Endothelial cell of umbilical vein (primary cell): ENCODE results near the gene SLC27A2. TPM values are rescaled to one million over a fixed set of nuclear protein-coding genes. Genes with fewer than 3 reads are reported as not detected.

Experiments used
- BruUV-seq: library from RNA; stranded (reverse); fragments of 400-500 nt; replicated peaks from 2 replicates; lab custom pipeline; 2021; lab: Mats Ljungman, UMichigan
- CTCF ChIA-PET: fragments of 300-600, 350-600 bp; sonication (Branson Sonifier 250); formaldehyde crosslinking; loops from one replicate; lab custom pipeline; 2021; ENCODE audit warnings: antibody characterized with exemption, inconsistent platforms; lab: Charles Lee
- POLR2A ChIA-PET: fragments of 300-600, 350-600 bp; sonication (Branson Sonifier 250); formaldehyde crosslinking; loops from one replicate; lab custom pipeline; 2021; ENCODE audit warnings: antibody characterized with exemption, inconsistent platforms; lab: Charles Lee
- DNase-seq: peaks from one replicate; pipeline ENCODE4 v3.0.0-alpha.2; 2011; ENCODE audit warnings: low read depth, low spot score
- FAIRE-seq: peaks from 2 replicates; lab custom pipeline; 2011; peaks lifted over from hg19 to GRCh38; lab: Jason Lieb, UNC
- H2AFZ ChIP-seq: 2 replicates; pipeline ENCODE4 v1.6.0; 2012; ENCODE audit warnings: low read depth, low read length, control low read depth, inconsistent platforms
- H3K27ac ChIP-seq: 2 replicates; pipeline ENCODE4 v1.5.1; 2011; ENCODE audit warnings: low read depth, mild to moderate bottlenecking, control low read depth, low read length, moderate library complexity; ENCODE audit not compliant: insufficient read depth
- H3K27me3 ChIP-seq, 2 experiments: 2 replicates each; pipeline versions ENCODE4 v1.6.0 to v1.6.1; 2011; ENCODE audit warnings: low read length in 2 of 2, mixed read lengths in 1 of 2; ENCODE audit not compliant: control insufficient read depth in 2 of 2, insufficient read depth in 2 of 2
- H3K36me3 ChIP-seq, 2 experiments: 2 replicates in 1 of 2; 3 replicates in 1 of 2; pipeline ENCODE4 v1.5.1; 2011; ENCODE audit warnings: low read length in 2 of 2, mild to moderate bottlenecking in 1 of 2, moderate library complexity in 1 of 2; ENCODE audit not compliant: control insufficient read depth in 2 of 2, insufficient read depth in 2 of 2; ENCODE audit errors: extremely low read depth in 1 of 2
- H3K4me1 ChIP-seq: 3 replicates; pipeline ENCODE4 v1.5.1; 2011; ENCODE audit warnings: mild to moderate bottlenecking, low read length; ENCODE audit not compliant: control insufficient read depth, insufficient read depth; ENCODE audit errors: extremely low read depth
- H3K4me2 ChIP-seq: 2 replicates; pipeline ENCODE4 v1.6.1; 2011; ENCODE audit warnings: low read length, control low read depth, mixed read lengths; ENCODE audit not compliant: insufficient read depth
- H3K4me3 ChIP-seq, 3 experiments: fragments of 200-600 bp in 1 of 3; sonication (generic), shearing (Covaris generic) in 1 of 3; replicated peaks in 1 of 3; 2 replicates each; pipeline ENCODE4 v1.5.1; 2011 to 2016; ENCODE audit warnings: control low read depth in 3 of 3, low read length in 3 of 3, mild to moderate bottlenecking in 2 of 3, inconsistent platforms in 1 of 3, low read depth in 1 of 3, moderate library complexity in 1 of 3; ENCODE audit not compliant: insufficient read depth in 1 of 3
- H3K79me2 ChIP-seq: 2 replicates; pipeline ENCODE4 v1.6.0; 2012; ENCODE audit warnings: low read length, inconsistent platforms; ENCODE audit not compliant: control insufficient read depth, insufficient read depth
- H3K9ac ChIP-seq: replicated peaks from 2 replicates; pipeline ENCODE3; 2011; ENCODE audit warnings: low read length, control low read depth; ENCODE audit not compliant: insufficient read depth; ENCODE audit errors: extremely low read depth
- H3K9me1 ChIP-seq: replicated peaks from 3 replicates; pipeline ENCODE4 v1.6.0; 2011; ENCODE audit warnings: mild to moderate bottlenecking, low read length; ENCODE audit not compliant: control insufficient read depth, insufficient read depth; ENCODE audit errors: extremely low read depth
- H3K9me3 ChIP-seq: replicated peaks from 2 replicates; pipeline ENCODE4 v1.5.1; 2012; ENCODE audit warnings: low read length, inconsistent platforms; ENCODE audit not compliant: control insufficient read depth, insufficient read depth
- H4K20me1 ChIP-seq: replicated peaks from 2 replicates; pipeline ENCODE3; 2011; ENCODE audit warnings: mild to moderate bottlenecking, low read length; ENCODE audit not compliant: control insufficient read depth, insufficient read depth; ENCODE audit errors: extremely low read depth
- EZH2 ChIP-seq: IDR thresholded peaks from 2 replicates; pipeline ENCODE4 v1.6.1; 2012; ENCODE audit warnings: borderline replicate concordance, low read depth, mild to moderate bottlenecking, moderate library complexity, low read length, inconsistent platforms; ENCODE audit not compliant: severe bottlenecking
- FOS ChIP-seq: IDR thresholded peaks from 2 replicates; pipeline ENCODE4 v1.6.1; 2011; ENCODE audit warnings: mild to moderate bottlenecking, low read length, moderate library complexity, borderline replicate concordance; ENCODE audit not compliant: insufficient read depth
- GATA2 ChIP-seq: IDR thresholded peaks from 2 replicates; pipeline ENCODE4 v1.7.0; 2011; ENCODE audit warnings: low read depth, mild to moderate bottlenecking, moderate library complexity, mixed read lengths, low read length; ENCODE audit not compliant: insufficient read length, insufficient read depth
- JUN ChIP-seq: IDR thresholded peaks from 2 replicates; pipeline ENCODE4 v1.6.1; 2011; ENCODE audit warnings: borderline replicate concordance, low read depth; ENCODE audit not compliant: insufficient read length, insufficient read depth
- MAX ChIP-seq: IDR thresholded peaks from 2 replicates; pipeline ENCODE4 v1.6.1; 2011; ENCODE audit not compliant: insufficient read depth, insufficient read length
- MYC ChIP-seq: IDR thresholded peaks from one replicate; pipeline ENCODE4 v1.6.1; 2011; ENCODE audit warnings: mild to moderate bottlenecking, low read depth, low read length
- POLR2A ChIP-seq: IDR thresholded peaks from 2 replicates; pipeline ENCODE4 v1.6.1; 2012; ENCODE audit warnings: low read depth, mild to moderate bottlenecking, control low read depth, low read length
- POLR2AphosphoS5 ChIP-seq: IDR thresholded peaks from 2 replicates; pipeline ENCODE4 v1.6.1; 2012; ENCODE audit warnings: low read depth, mild to moderate bottlenecking, control low read depth, low read length, moderate library complexity; ENCODE audit not compliant: insufficient read depth
- dilution Hi-C: fragments of 300-500 bp; cut with MboI; formaldehyde crosslinking; loops from one replicate; pipeline ENCODE4 v1.15.0; 2019; ENCODE audit warnings: low sequenced_read_pairs; ENCODE audit not compliant: extremely low pct_ligation_motif_present
- intact Hi-C: fragments of 100-400 bp; cut with micrococcal nuclease; formaldehyde crosslinking; loops from one replicate; pipeline ENCODE4 v1.10.0; 2022
- polyA plus RNA-seq, 4 experiments: library from polyadenylated mRNA; depleted of rRNA in 3 of 4; stranded (reverse) in 3 of 4; unstranded in 1 of 4; fragments of >200 nt; gene quantifications; 2 replicates each; pipeline versions ENCODE4 v1.2.1 to v1.2.3, GENCODE V29; 2011 to 2012; ENCODE audit warnings: missing spikeins in 1 of 4
- total RNA-seq: library from RNA; stranded (reverse); gene quantifications from 2 replicates; pipeline ENCODE4 v1.2.3, GENCODE V29; 2021
- TF ChIP-seq, protein P1 (sequence below), 2 donors: IDR thresholded peaks; 1 replicate in 1 of 2; 2 replicates in 1 of 2; pipeline ENCODE4 v1.5.1; 2011; ENCODE audit warnings: low read length in 2 of 2, mild to moderate bottlenecking in 2 of 2, moderate library complexity in 2 of 2, control low read depth in 1 of 2, inconsistent platforms in 1 of 2, low read depth in 1 of 2; ENCODE audit not compliant: insufficient read depth in 1 of 2; ENCODE audit errors: extremely low read depth in 1 of 2

The SLC27A2 gene
- total and polyA plus RNA-seq, 2 donors (not counting 3 experiments of a cell fraction or from before 2014, with no cell fraction given) = not detected

DNA sequence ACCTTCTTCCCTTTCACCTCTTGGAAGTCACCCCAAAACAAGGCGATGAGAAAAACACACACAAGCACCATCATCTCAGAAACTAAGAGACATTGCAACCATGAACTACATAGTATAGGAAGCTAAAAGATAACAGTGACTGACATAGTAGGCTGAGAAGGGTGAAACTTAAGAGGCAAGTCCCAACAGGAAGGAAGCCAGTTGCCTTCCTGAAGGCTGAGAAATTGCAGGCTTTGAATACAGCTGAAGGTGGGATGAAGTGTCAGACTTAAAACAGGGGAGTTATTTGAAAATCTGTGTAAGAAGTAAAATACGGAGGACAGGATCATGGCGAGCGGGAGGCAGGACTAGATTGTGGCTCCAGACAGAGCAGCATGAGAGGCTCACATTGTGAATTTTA lies 27.8 kb downstream of the SLC27A2 start:
- BruUV-seq = no TSS peak
- Histone ChIP-seq H3K9me3 (no peaks in the 10 kb centered on the region), H2AFZ (no peak overlapping the region), H3K36me3 (no peaks in the 10 kb centered on the region), H4K20me1 (no peaks in the 10 kb centered on the region), H3K27me3 (peaks cover 0 to 2% of the 10 kb centered on the region in 2 experiments), H3K27ac (no peak overlapping the region), H3K4me1 (no peaks in the 10 kb centered on the region), H3K4me3 (no peak overlapping the region), H3K9ac (no peak overlapping the region), H3K4me2 (no peak overlapping the region), H3K79me2 (no peaks in the 10 kb centered on the region), H3K9me1 (no peaks in the 10 kb centered on the region)
- dilution Hi-C loops (no loop called here), intact Hi-C loops (no loop called here)
- ChIA-PET POLR2A (no interaction called here), CTCF (interaction anchor here (1.0 to 1.1 kb wide), 2 partner anchors 10 to 19 kb away, joined by 3 read pairs; no protein-coding TSS in a partner anchor)
- TF ChIP-seq POLR2AphosphoS5 = no peak
- TF ChIP-seq POLR2A = no peak
- no peak for TF ChIP-seq JUN
- no peak for TF ChIP-seq EZH2
- TF ChIP-seq MAX = no peak
- TF ChIP-seq FOS = no peak
- TF ChIP-seq, protein P1, sequence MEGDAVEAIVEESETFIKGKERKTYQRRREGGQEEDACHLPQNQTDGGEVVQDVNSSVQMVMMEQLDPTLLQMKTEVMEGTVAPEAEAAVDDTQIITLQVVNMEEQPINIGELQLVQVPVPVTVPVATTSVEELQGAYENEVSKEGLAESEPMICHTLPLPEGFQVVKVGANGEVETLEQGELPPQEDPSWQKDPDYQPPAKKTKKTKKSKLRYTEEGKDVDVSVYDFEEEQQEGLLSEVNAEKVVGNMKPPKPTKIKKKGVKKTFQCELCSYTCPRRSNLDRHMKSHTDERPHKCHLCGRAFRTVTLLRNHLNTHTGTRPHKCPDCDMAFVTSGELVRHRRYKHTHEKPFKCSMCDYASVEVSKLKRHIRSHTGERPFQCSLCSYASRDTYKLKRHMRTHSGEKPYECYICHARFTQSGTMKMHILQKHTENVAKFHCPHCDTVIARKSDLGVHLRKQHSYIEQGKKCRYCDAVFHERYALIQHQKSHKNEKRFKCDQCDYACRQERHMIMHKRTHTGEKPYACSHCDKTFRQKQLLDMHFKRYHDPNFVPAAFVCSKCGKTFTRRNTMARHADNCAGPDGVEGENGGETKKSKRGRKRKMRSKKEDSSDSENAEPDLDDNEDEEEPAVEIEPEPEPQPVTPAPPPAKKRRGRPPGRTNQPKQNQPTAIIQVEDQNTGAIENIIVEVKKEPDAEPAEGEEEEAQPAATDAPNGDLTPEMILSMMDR (IDR thresholded peaks at IDR 0.05; ENCODE audit: extremely low read depth in 1 of 2, insufficient read depth in 1 of 2, low read depth in 1 of 2, low read length in 2 of 2) = no peak
- TF ChIP-seq MYC = no peak
- TF ChIP-seq GATA2 = no peak
- no peak for DNase-seq
- FAIRE-seq = no peak
